MCF 10A (cell line): Measurements from ENCODE around the gene TMEM116. TPM values are rescaled to one million over a fixed set of nuclear protein-coding genes. Genes with fewer than 3 reads are reported as not detected.
"Not testable (repeated sequence)": the region's sequence is repeated elsewhere in the genome, so short reads cannot be mapped to it uniquely, and the experiment has no call there.

Experiments
- BruUV-seq: library from RNA; stranded (reverse); fragments of 400-500 nt; replicated peaks from 2 replicates; lab custom pipeline; 2021; lab: Mats Ljungman, UMichigan
- CTCF ChIA-PET: fragments of 300-600 bp; sonication (Branson Sonifier 250); formaldehyde crosslinking; extraction: SDS; loops from one replicate; lab custom pipeline; 2021; ENCODE audit warnings: antibody characterized with exemption, inconsistent platforms; lab: Yijun Ruan, JAX
- POLR2A ChIA-PET: fragments of 300-600, 350-650 bp; sonication (Branson Sonifier 250); formaldehyde crosslinking; extraction: SDS; loops from one replicate; lab custom pipeline; 2020; ENCODE audit warnings: antibody characterized with exemption, inconsistent platforms; lab: Yijun Ruan, JAX
- DNase-seq: peaks from one replicate; pipeline ENCODE4 v3.0.0-alpha.2; 2018; ENCODE audit not compliant: unreplicated experiment
- H3K27ac Mint-ChIP-seq: one replicate; pipeline ENCODE4 v1.8.0; 2022; ENCODE audit warnings: mild to moderate bottlenecking, low read depth, mixed read lengths; ENCODE audit not compliant: unreplicated experiment
- H3K27me3 Mint-ChIP-seq: one replicate; pipeline ENCODE4 v1.8.0; 2022; ENCODE audit warnings: mixed read lengths; ENCODE audit not compliant: insufficient read depth, unreplicated experiment
- H3K36me3 Mint-ChIP-seq: one replicate; pipeline ENCODE4 v1.8.0; 2022; ENCODE audit warnings: mild to moderate bottlenecking, moderate library complexity, mixed read lengths; ENCODE audit not compliant: insufficient read depth, unreplicated experiment
- H3K4me1 Mint-ChIP-seq: one replicate; pipeline ENCODE4 v1.8.0; 2022; ENCODE audit warnings: mixed read lengths; ENCODE audit not compliant: insufficient read depth, unreplicated experiment
- H3K4me3 Mint-ChIP-seq: one replicate; pipeline ENCODE4 v1.8.0; 2022; ENCODE audit warnings: mild to moderate bottlenecking, moderate library complexity, mixed read lengths; ENCODE audit not compliant: unreplicated experiment
- H3K9me3 Mint-ChIP-seq: one replicate; pipeline ENCODE4 v1.8.0; 2022; ENCODE audit warnings: mixed read lengths; ENCODE audit not compliant: unreplicated experiment
- CTCF ChIP-seq: fragments of 200-600 bp; IDR thresholded peaks from one replicate; pipeline ENCODE4 v1.8.0; 2022; ENCODE audit warnings: antibody characterized with exemption, mild to moderate bottlenecking; ENCODE audit not compliant: unreplicated experiment
- intact Hi-C: fragments of 100-400 bp; cut with micrococcal nuclease; formaldehyde crosslinking; loops from 2 replicates; pipeline ENCODE4 v1.14.1; 2022
- total RNA-seq: library from RNA; stranded (reverse); gene quantifications from 2 replicates; pipeline ENCODE4 v1.2.3, GENCODE V29; 2022

Gene TMEM116
- total RNA-seq, 1 experiment from 2014 or later: 15.2 TPM

- intact Hi-C loops: no loop called here
- no TSS peak for BruUV-seq
- H3K9me3 Mint-ChIP-seq: no peaks in the 10 kb centered on the region
- no peak for TF ChIP-seq CTCF
- peaks cover 12% of the 10 kb centered on the region for H3K4me1 Mint-ChIP-seq
- peak overlapping the region; percentile 21 for H3K27ac Mint-ChIP-seq
- DNase-seq: peak; percentile 40
- H3K27me3 Mint-ChIP-seq: no peaks in the 10 kb centered on the region
- no peak overlapping the region for H3K4me3 Mint-ChIP-seq
- ChIA-PET CTCF (no interaction called here), POLR2A (interaction anchor here (0.7 to 0.8 kb wide), 4 partner anchors 13 to 391 kb away, joined by 3 read pairs; no protein-coding TSS in a partner anchor)
- H3K36me3 Mint-ChIP-seq: peaks cover 6% of the 10 kb centered on the region
Observed at GRCh38 chr12:112005419-112006395, 7.3 kb downstream of the TMEM116 start.

- ChIA-PET CTCF (interaction anchor here (0.5 to 0.9 kb wide), 5 partner anchors 8 to 1258 kb away, joined by 3 read pairs; no protein-coding TSS in a partner anchor), POLR2A (interaction anchor here (0.6 to 1.4 kb wide), 2 partner anchors 9 to 1900 kb away, joined by 3 to 8 read pairs; partner anchors contain the start of genes ERP29 and TMEM116)
- no peaks in the 10 kb centered on the region for H3K27me3 Mint-ChIP-seq
- no peak for DNase-seq
- peaks cover 6% of the 10 kb centered on the region for H3K36me3 Mint-ChIP-seq
- intact Hi-C loops: no loop called here
- no peak overlapping the region for H3K4me3 Mint-ChIP-seq
- TF ChIP-seq CTCF: no peak
- H3K9me3 Mint-ChIP-seq: no peaks in the 10 kb centered on the region
- BruUV-seq: no TSS peak
- H3K4me1 Mint-ChIP-seq: peaks cover 12% of the 10 kb centered on the region
- no peak overlapping the region for H3K27ac Mint-ChIP-seq
Observed at GRCh38 chr12:112004041-112004440, 8.9 kb downstream of the TMEM116 start.

- no peak for DNase-seq
- no peak for TF ChIP-seq CTCF
- H3K27me3 Mint-ChIP-seq: no peaks in the 10 kb centered on the region
- intact Hi-C loops: no loop called here
- peaks cover 12% of the 10 kb centered on the region for H3K4me1 Mint-ChIP-seq
- BruUV-seq: no TSS peak
- no peak overlapping the region for H3K4me3 Mint-ChIP-seq
- H3K36me3 Mint-ChIP-seq: peaks cover 6% of the 10 kb centered on the region
- ChIA-PET POLR2A (interaction anchor here (0.6 to 2.7 kb wide), 2 partner anchors 12 to 394 kb away, joined by 3 to 20 read pairs; partner anchors contain the start of genes ERP29 and TMEM116), CTCF (no interaction called here)
- H3K9me3 Mint-ChIP-seq: no peaks in the 10 kb centered on the region
- H3K27ac Mint-ChIP-seq: no peak overlapping the region
Observed at GRCh38 chr12:112001576-112001975, 11.4 kb downstream of the TMEM116 start.

- no peak for DNase-seq
- ChIA-PET CTCF (interaction anchor here (0.6 kb wide), 1 partner anchor 1500 kb away, joined by 3 read pairs; no protein-coding TSS in a partner anchor), POLR2A (interaction anchor here (2.7 kb wide), 1 partner anchor 13 kb away, joined by 20 read pairs; the partner anchor contains the start of genes ERP29 and TMEM116)
- no peak overlapping the region for H3K4me3 Mint-ChIP-seq
- no peaks in the 10 kb centered on the region for H3K27me3 Mint-ChIP-seq
- peaks cover 12% of the 10 kb centered on the region for H3K36me3 Mint-ChIP-seq
- peaks cover 6% of the 10 kb centered on the region for H3K4me1 Mint-ChIP-seq
- BruUV-seq: no TSS peak
- no peak overlapping the region for H3K27ac Mint-ChIP-seq
- intact Hi-C loops: no loop called here
- no peaks in the 10 kb centered on the region for H3K9me3 Mint-ChIP-seq
- TF ChIP-seq CTCF: no peak
Observed at GRCh38 chr12:112000820-112001219, 12.1 kb downstream of the TMEM116 start.

- POLR2A ChIA-PET, BruUV-seq, H3K9me3 Mint-ChIP-seq, H3K27me3 Mint-ChIP-seq, H3K27ac Mint-ChIP-seq, H3K4me1 Mint-ChIP-seq, H3K4me3 Mint-ChIP-seq, H3K36me3 Mint-ChIP-seq, DNase-seq, intact Hi-C loops, CTCF ChIA-PET: not testable (repeated sequence)
Observed at GRCh38 chr12:111999129-111999528, 13.8 kb downstream of the TMEM116 start.
